Measurements from ENCODE around the gene QRICH1. TPM values are rescaled to one million over a fixed set of nuclear protein-coding genes. Genes with fewer than 3 reads are reported as not detected.

QRICH1 gene
- total RNA-seq, 1 donor from 2014 or later = 129 TPM

GRCh38 chr3:49104052-49104426, 10.2 kb upstream of the QRICH1 start:
- TF ChIP-seq, protein P1, sequence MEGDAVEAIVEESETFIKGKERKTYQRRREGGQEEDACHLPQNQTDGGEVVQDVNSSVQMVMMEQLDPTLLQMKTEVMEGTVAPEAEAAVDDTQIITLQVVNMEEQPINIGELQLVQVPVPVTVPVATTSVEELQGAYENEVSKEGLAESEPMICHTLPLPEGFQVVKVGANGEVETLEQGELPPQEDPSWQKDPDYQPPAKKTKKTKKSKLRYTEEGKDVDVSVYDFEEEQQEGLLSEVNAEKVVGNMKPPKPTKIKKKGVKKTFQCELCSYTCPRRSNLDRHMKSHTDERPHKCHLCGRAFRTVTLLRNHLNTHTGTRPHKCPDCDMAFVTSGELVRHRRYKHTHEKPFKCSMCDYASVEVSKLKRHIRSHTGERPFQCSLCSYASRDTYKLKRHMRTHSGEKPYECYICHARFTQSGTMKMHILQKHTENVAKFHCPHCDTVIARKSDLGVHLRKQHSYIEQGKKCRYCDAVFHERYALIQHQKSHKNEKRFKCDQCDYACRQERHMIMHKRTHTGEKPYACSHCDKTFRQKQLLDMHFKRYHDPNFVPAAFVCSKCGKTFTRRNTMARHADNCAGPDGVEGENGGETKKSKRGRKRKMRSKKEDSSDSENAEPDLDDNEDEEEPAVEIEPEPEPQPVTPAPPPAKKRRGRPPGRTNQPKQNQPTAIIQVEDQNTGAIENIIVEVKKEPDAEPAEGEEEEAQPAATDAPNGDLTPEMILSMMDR (IDR thresholded peaks at IDR 0.05) = no peak
- peak overlapping the region; percentile 91 to 99 for H3K4me3 ChIP-seq
- no peaks in the 10 kb centered on the region for H3K27me3 ChIP-seq
- intact Hi-C loops (cut with DNase I) = loop anchor here (1.0 kb wide), 1 partner anchor 10 kb away; the partner anchor contains the start of gene QRICH1
- H3K4me1 ChIP-seq = peaks cover 16 to 20% of the 10 kb centered on the region in 2 donors
- no peak for DNase-seq (ENCODE audit: low spot score in 2 of 2)
- no peaks in the 10 kb centered on the region for H3K9me3 ChIP-seq
- peaks cover 48 to 49% of the 10 kb centered on the region in 2 donors for H3K36me3 ChIP-seq
- H3K27ac ChIP-seq = peak overlapping the region; percentile 76 to 84

- peaks cover 10 to 15% of the 10 kb centered on the region in 2 donors for H3K4me1 ChIP-seq
- H3K9me3 ChIP-seq = no peaks in the 10 kb centered on the region
- peaks cover 52 to 56% of the 10 kb centered on the region in 2 donors for H3K36me3 ChIP-seq
- intact Hi-C loops (cut with DNase I) = no loop called here
- no peak overlapping the region for H3K27ac ChIP-seq
- no peak for DNase-seq (ENCODE audit: low spot score in 2 of 2)
- H3K27me3 ChIP-seq = no peaks in the 10 kb centered on the region
- H3K4me3 ChIP-seq = no peak overlapping the region
- TF ChIP-seq, protein P1 (IDR thresholded peaks at IDR 0.05) = no peak
Measured at GRCh38 chr3:49100046-49100615, 6.3 kb upstream of the QRICH1 start.

GRCh38 chr3:49098910-49099630, 5.2 kb upstream of the QRICH1 start:
- DNase-seq (ENCODE audit: low spot score in 2 of 2) = no peak
- Histone ChIP-seq H3K27ac (no peak overlapping the region), H3K4me1 (peaks cover 11 to 14% of the 10 kb centered on the region in 2 donors), H3K27me3 (no peaks in the 10 kb centered on the region), H3K9me3 (no peaks in the 10 kb centered on the region), H3K36me3 (peaks cover 52 to 56% of the 10 kb centered on the region in 2 donors), H3K4me3 (no peak overlapping the region)
- intact Hi-C loops (cut with DNase I) = loop anchor here (10.0 kb wide), 1 partner anchor 366 kb away; no protein-coding TSS in a partner anchor
- TF ChIP-seq, protein P1 (IDR thresholded peaks at IDR 0.05) = no peak

- Histone ChIP-seq H3K9me3 (no peaks in the 10 kb centered on the region), H3K36me3 (peaks cover 52 to 56% of the 10 kb centered on the region in 2 donors), H3K27ac (no peak overlapping the region), H3K4me3 (no peak overlapping the region), H3K27me3 (no peaks in the 10 kb centered on the region), H3K4me1 (peaks cover 5 to 7% of the 10 kb centered on the region in 2 donors)
- TF ChIP-seq, protein P1 (IDR thresholded peaks at IDR 0.05) = no peak
- intact Hi-C loops (cut with DNase I) = loop anchor here (10.0 kb wide), 1 partner anchor 366 kb away; no protein-coding TSS in a partner anchor
- DNase-seq (ENCODE audit: low spot score in 2 of 2) = no peak
Measured at GRCh38 chr3:49098429-49098828, 4.6 kb upstream of the QRICH1 start.

DNA sequence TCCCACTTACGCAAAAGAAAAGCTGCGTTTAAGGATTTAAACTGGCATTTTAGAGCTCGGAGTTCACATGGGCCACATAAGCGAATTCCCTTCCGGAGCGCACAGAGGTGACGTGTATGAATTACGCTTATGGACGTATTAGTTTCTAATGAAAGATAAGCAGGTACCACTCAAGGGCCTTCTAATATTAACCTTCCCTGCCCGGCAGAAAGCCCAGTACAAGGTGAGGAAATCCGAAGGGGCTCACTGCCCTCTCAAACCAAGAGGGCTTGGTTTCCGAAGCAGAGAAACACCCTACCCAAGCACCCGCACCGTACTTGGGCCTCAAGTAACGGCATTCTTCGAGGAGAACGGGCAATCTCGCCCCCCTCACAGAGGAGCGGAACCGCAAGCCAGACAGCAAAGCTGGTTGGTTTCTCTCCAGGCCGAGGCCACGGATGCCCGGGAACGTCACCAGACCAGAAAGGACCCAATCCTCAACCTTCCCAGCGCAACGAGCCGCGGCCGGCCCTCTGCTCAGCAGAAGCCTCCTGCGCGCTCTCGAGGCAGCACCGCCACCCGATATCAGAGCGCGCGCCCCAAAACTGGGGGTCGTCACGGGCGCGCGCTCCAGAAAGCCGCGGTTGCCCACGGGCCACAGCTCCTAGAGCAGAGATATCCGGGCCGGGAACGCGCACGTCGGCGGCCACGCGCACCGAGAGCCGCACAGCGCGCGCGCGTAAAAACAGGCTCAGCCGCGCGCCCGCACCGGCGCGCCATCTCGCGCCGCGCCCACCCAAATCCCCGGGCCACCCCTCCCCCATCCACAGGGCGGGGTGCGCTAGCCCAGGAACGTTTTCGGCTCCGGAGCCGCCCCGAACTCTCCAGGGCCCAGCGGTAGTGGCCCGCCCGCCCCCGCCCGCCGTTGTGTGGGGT, 676 bp downstream of the QRICH1 start:
- TF ChIP-seq, protein P1 (IDR thresholded peaks at IDR 0.05) = no peak
- H3K4me1 ChIP-seq = peaks cover 0 to 29% of the 10 kb centered on the region in 2 donors
- H3K9me3 ChIP-seq = no peaks in the 10 kb centered on the region
- peak overlapping the region; percentile 97 to 98 for H3K4me3 ChIP-seq
- no peaks in the 10 kb centered on the region for H3K27me3 ChIP-seq
- DNase-seq (ENCODE audit: low spot score in 2 of 2) = peak in 1 of 2 donors; percentile 84
- intact Hi-C loops (cut with DNase I) = loop anchor here (2.0 to 10.0 kb wide), 3 partner anchors 64 to 372 kb away; partner anchors contain the start of genes IMPDH2 and P4HTM
- peak overlapping the region; percentile 94 to 97 for H3K27ac ChIP-seq
- peaks cover 7 to 11% of the 10 kb centered on the region in 2 donors for H3K36me3 ChIP-seq

Measured in ascending aorta (tissue), 2 donors.